Mesenchymal stem cell (in vitro differentiated cells and primary cell): Measurements from ENCODE around the gene BTBD17.

ENCODE experiments used
- DNase-seq: peaks from one replicate; pipeline ENCODE4 v3.0.0-alpha.2; 2013
- H2AFZ ChIP-seq: one replicate; pipeline ENCODE4 v1.6.1; 2013; ENCODE audit warnings: low read depth, mild to moderate bottlenecking, control low read depth, inconsistent platforms, low read length, moderate library complexity
- H2AK5ac ChIP-seq: 2 replicates; pipeline ENCODE4 v1.6.1; 2013; ENCODE audit warnings: low read length, moderate library complexity, mild to moderate bottlenecking, inconsistent platforms; ENCODE audit not compliant: severe bottlenecking
- H2BK120ac ChIP-seq: one replicate; pipeline ENCODE4 v1.6.1; 2013; ENCODE audit warnings: low read depth, mild to moderate bottlenecking, inconsistent platforms, low read length, moderate library complexity
- H2BK12ac ChIP-seq, 2 experiments: one replicate each; pipeline ENCODE4 v1.6.1; 2013; ENCODE audit warnings: inconsistent platforms in 2 of 2, low read length in 2 of 2, mild to moderate bottlenecking in 2 of 2, moderate library complexity in 2 of 2, control low read depth in 1 of 2
- H2BK15ac ChIP-seq: one replicate; pipeline ENCODE4 v1.6.1; 2013; ENCODE audit warnings: mild to moderate bottlenecking, low read depth, inconsistent platforms; ENCODE audit not compliant: poor library complexity, severe bottlenecking
- H2BK5ac ChIP-seq: 2 replicates; pipeline ENCODE4 v1.6.1; 2013; ENCODE audit warnings: low read depth, mild to moderate bottlenecking, low read length, control low read depth, inconsistent platforms; ENCODE audit not compliant: poor library complexity, severe bottlenecking
- H3K14ac ChIP-seq, 2 experiments: one replicate each; pipeline ENCODE4 v1.6.1; 2013; ENCODE audit warnings: inconsistent platforms in 2 of 2, low read length in 2 of 2, control low read depth in 1 of 2, mild to moderate bottlenecking in 1 of 2, moderate library complexity in 1 of 2
- H3K18ac ChIP-seq, 2 experiments: one replicate each; pipeline ENCODE4 v1.6.1; 2013; ENCODE audit warnings: inconsistent platforms in 2 of 2, low read length in 2 of 2, control low read depth in 1 of 2, low read depth in 1 of 2, mild to moderate bottlenecking in 1 of 2
- H3K23ac ChIP-seq, 2 experiments: one replicate each; pipeline ENCODE4 v1.6.1; 2013; ENCODE audit warnings: inconsistent platforms in 2 of 2, low read length in 2 of 2, mild to moderate bottlenecking in 2 of 2, moderate library complexity in 2 of 2, control low read depth in 1 of 2
- H3K27ac ChIP-seq: 2 replicates; pipeline ENCODE4 v1.5.1; 2013; ENCODE audit warnings: mild to moderate bottlenecking, moderate library complexity, low read length, control low read depth, inconsistent platforms; ENCODE audit not compliant: poor library complexity, severe bottlenecking
- H3K27me3 ChIP-seq, 2 experiments: 2 replicates each; pipeline versions ENCODE4 v1.6.1 to v1.7.0; 2013; ENCODE audit warnings: low read length in 2 of 2, mild to moderate bottlenecking in 2 of 2, moderate library complexity in 2 of 2, control low read depth in 1 of 2, inconsistent platforms in 1 of 2; ENCODE audit not compliant: control insufficient read depth in 1 of 2, insufficient read depth in 1 of 2
- H3K36me3 ChIP-seq, 2 experiments: 2 replicates each; pipeline versions ENCODE4 v1.6.1 to v1.7.0; 2013; ENCODE audit warnings: low read length in 2 of 2, control low read depth in 1 of 2, inconsistent platforms in 1 of 2, low read depth in 1 of 2, mild to moderate bottlenecking in 1 of 2; ENCODE audit not compliant: insufficient read depth in 2 of 2, control insufficient read depth in 1 of 2
- H3K4ac ChIP-seq, 2 experiments: one replicate each; pipeline ENCODE4 v1.6.1; 2013; ENCODE audit warnings: inconsistent platforms in 2 of 2, low read length in 2 of 2, mild to moderate bottlenecking in 2 of 2, moderate library complexity in 2 of 2, control low read depth in 1 of 2, low read depth in 1 of 2
- H3K4me1 ChIP-seq: 2 replicates; pipeline ENCODE4 v1.6.1; 2013; ENCODE audit warnings: low read depth, low read length, control low read depth; ENCODE audit not compliant: control insufficient read depth, insufficient read depth
- H3K4me2 ChIP-seq: 2 replicates; pipeline ENCODE4 v1.6.1; 2013; ENCODE audit warnings: low read length, mild to moderate bottlenecking, inconsistent platforms; ENCODE audit not compliant: poor library complexity, severe bottlenecking
- H3K4me3 ChIP-seq, 2 experiments: 2 replicates each; pipeline versions ENCODE4 v1.5.1 to v1.7.0; 2013; ENCODE audit warnings: low read length in 2 of 2, mild to moderate bottlenecking in 2 of 2, control low read depth in 1 of 2, low read depth in 1 of 2; ENCODE audit not compliant: insufficient read depth in 1 of 2
- H3K79me1 ChIP-seq: replicated peaks from 2 replicates; pipeline ENCODE4 v1.6.1; 2013; ENCODE audit warnings: mild to moderate bottlenecking, control low read depth, low read length, inconsistent platforms; ENCODE audit not compliant: poor library complexity, severe bottlenecking
- H3K9ac ChIP-seq: 2 replicates; pipeline ENCODE4 v1.7.0; 2013; ENCODE audit warnings: mild to moderate bottlenecking, low read length, moderate library complexity
- H3K9me3 ChIP-seq: 2 replicates; pipeline ENCODE4 v1.7.0; 2013; ENCODE audit warnings: mild to moderate bottlenecking, low read length; ENCODE audit not compliant: control insufficient read depth
- H4K8ac ChIP-seq: one replicate; pipeline ENCODE4 v1.6.1; 2013; ENCODE audit warnings: inconsistent platforms, mild to moderate bottlenecking, low read length, moderate library complexity
- H4K91ac ChIP-seq: one replicate; pipeline ENCODE4 v1.6.1; 2013; ENCODE audit warnings: mild to moderate bottlenecking, low read length, inconsistent platforms
- WGBS: methylation state at CpG from one replicate; pipeline ENCODE4 v1.1.7; 2013; ENCODE audit warnings: mixed read lengths; 5-methylcytosine and 5-hydroxymethylcytosine counted together

BTBD17 gene

GRCh38 chr17:74390680-74391653 is 29.3 kb upstream of the BTBD17 start:
- no peak overlapping the region for H2AK5ac ChIP-seq
- H3K79me1 ChIP-seq = no peaks in the 10 kb centered on the region
- H3K23ac ChIP-seq = no peak overlapping the region
- no peak overlapping the region for H4K8ac ChIP-seq
- H2BK5ac ChIP-seq = no peak overlapping the region
- H3K4me2 ChIP-seq = no peak overlapping the region
- H3K36me3 ChIP-seq = no peaks in the 10 kb centered on the region
- no peak for DNase-seq
- H2BK15ac ChIP-seq = no peak overlapping the region
- no peak overlapping the region for H2BK120ac ChIP-seq
- no peak overlapping the region for H4K91ac ChIP-seq
- H3K9me3 ChIP-seq = no peaks in the 10 kb centered on the region
- H3K27ac ChIP-seq = no peak overlapping the region
- H3K14ac ChIP-seq = no peak overlapping the region
- H3K4me3 ChIP-seq = no peak overlapping the region
- peaks cover 0 to 26% of the 10 kb centered on the region in 2 experiments for H3K27me3 ChIP-seq
- H2AFZ ChIP-seq = no peak overlapping the region
- no peak overlapping the region for H3K4ac ChIP-seq
- no peak overlapping the region for H3K18ac ChIP-seq
- WGBS = 61% methylated on average over 10 of the region's 11 CpGs
- H3K4me1 ChIP-seq = peaks cover 9% of the 10 kb centered on the region
- no peak overlapping the region for H2BK12ac ChIP-seq
- no peak overlapping the region for H3K9ac ChIP-seq

- peaks cover 0 to 26% of the 10 kb centered on the region in 2 experiments for H3K27me3 ChIP-seq
- no peak for DNase-seq
- H3K27ac ChIP-seq = no peak overlapping the region
- H3K4me1 ChIP-seq = peaks cover 9% of the 10 kb centered on the region
- no peaks in the 10 kb centered on the region for H3K36me3 ChIP-seq
- H2BK12ac ChIP-seq = no peak overlapping the region
- no peak overlapping the region for H2AK5ac ChIP-seq
- no peak overlapping the region for H3K4me3 ChIP-seq
- no peak overlapping the region for H3K9ac ChIP-seq
- H3K9me3 ChIP-seq = no peaks in the 10 kb centered on the region
- no peaks in the 10 kb centered on the region for H3K79me1 ChIP-seq
- no peak overlapping the region for H4K91ac ChIP-seq
- no peak overlapping the region for H3K4me2 ChIP-seq
- no peak overlapping the region for H3K4ac ChIP-seq
- 63% methylated on average over 2 of the region's 2 CpGs for WGBS
- no peak overlapping the region for H2BK15ac ChIP-seq
- no peak overlapping the region for H2BK5ac ChIP-seq
- H4K8ac ChIP-seq = no peak overlapping the region
- H3K14ac ChIP-seq = no peak overlapping the region
- no peak overlapping the region for H3K23ac ChIP-seq
- H2BK120ac ChIP-seq = no peak overlapping the region
- no peak overlapping the region for H3K18ac ChIP-seq
- no peak overlapping the region for H2AFZ ChIP-seq
Observed at GRCh38 chr17:74389937-74390679, 28.4 kb upstream of the BTBD17 start.

GRCh38 chr17:74389084-74389753 is 27.6 kb upstream of the BTBD17 start:
- H3K36me3 ChIP-seq = no peaks in the 10 kb centered on the region
- WGBS = 68% methylated on average over 12 of the region's 12 CpGs

More at GRCh38 chr17:74389084-74389753, 27.6 kb upstream of the BTBD17 start:
- no peak for DNase-seq
- Histone ChIP-seq H4K91ac (no peak overlapping the region), H3K18ac (no peak overlapping the region), H3K4me3 (no peak overlapping the region), H2BK5ac (no peak overlapping the region), H3K4me2 (no peak overlapping the region), H3K27me3 (peaks cover 0 to 26% of the 10 kb centered on the region in 2 experiments), H3K23ac (no peak overlapping the region), H3K27ac (no peak overlapping the region), H3K14ac (no peak overlapping the region), H2BK120ac (no peak overlapping the region), H3K4ac (no peak overlapping the region), H3K4me1 (peaks cover 3% of the 10 kb centered on the region), H4K8ac (no peak overlapping the region), H3K9me3 (no peaks in the 10 kb centered on the region), H2BK12ac (no peak overlapping the region), H2AK5ac (no peak overlapping the region), H2AFZ (no peak overlapping the region), H2BK15ac (no peak overlapping the region), H3K79me1 (no peaks in the 10 kb centered on the region), H3K9ac (no peak overlapping the region)
